TTC549 (cell line): ENCODE data around the gene PSTPIP1.

Experiments used
- FAIRE-seq: peaks from 2 replicates; lab custom pipeline; 2012; peaks lifted over from hg19 to GRCh38; lab: Jason Lieb, UNC

Gene PSTPIP1

DNA sequence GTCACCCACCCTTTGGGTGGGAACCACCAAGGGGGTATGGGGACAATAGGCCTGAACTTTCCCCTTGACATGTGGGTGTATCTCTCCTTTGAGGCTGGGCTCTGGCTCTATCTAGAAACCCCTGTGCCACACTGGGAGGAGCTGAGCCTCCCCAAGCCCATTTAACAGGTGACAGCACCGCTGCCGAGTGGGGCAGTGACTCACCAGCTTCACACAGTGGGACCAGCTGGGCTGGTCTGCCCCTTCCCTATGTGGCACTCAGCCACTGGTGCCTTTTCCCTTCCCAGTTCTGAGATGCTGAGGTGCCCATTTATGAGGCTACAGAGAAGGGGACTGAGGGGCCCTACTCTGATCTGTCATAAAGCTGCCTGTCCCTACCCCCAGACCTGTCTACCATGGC is 5.1 kb downstream of the PSTPIP1 start:
- FAIRE-seq, result no peak

DNA sequence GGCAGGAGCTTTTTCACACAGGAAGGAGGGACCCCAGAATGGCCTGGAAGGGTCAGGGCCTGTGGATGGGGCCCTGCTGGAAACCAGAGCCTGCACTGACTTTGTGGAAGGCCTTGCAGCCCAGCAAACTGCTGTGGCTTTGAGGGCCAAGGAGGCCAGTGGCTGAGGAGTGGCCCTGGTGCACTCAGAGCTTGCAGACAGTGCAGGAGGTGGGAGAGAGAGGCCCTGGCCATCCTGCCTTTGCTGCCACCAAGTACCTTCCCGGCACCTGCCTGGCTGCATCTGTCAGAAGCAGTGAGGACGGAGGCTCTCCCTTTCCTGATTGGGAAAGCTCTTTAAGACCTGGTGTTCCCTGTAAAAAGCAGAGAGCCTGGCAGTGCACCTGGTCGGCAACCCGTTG is 6.4 kb downstream of the PSTPIP1 start:
- no peak for FAIRE-seq

DNA sequence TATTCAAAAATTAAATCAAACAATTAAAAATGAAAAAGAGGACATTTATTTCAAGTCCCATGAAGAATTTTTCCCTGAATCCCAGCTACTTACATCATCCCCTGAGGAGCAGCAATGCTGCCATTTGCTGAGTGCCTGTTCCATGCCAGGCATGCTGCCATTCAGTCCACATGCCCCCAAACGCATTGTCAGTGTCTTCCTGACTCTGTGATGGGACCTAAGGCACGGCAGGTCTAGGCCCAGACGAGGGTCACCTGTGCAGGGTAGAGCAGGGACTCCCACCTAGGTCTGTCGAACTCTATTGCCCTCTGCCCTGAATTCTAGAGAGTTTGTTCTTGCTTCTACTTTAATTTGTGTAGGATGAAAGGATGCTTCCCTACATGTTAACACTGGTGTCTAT is 7.0 kb downstream of the PSTPIP1 start:
- no peak for FAIRE-seq

- FAIRE-seq, result no peak
These were observed 7.5 kb downstream of the PSTPIP1 start for GRCh38 chr15:77002436-77002835.

- no peak for FAIRE-seq
These were observed 8.3 kb downstream of the PSTPIP1 start for GRCh38 chr15:77002954-77003912.

DNA sequence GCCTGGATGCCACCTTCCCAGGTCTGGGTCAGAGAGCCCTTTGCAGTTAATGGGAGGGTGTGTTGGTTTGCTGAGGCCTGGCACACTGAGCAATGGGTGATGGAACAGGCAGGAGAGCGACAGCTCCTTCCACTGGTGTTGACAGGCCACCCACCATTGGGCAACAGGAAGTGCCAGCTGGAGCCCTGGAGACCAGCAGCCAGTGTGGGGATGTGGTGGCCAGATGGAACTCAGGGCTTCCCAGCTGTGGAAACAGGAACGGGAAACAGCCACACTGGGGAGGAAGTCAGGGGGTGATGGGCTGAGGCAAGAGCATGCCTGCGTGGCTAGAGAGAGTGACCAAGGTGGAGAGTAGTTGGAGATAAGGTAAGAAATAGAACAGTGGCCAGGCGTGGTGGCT is 9.3 kb downstream of the PSTPIP1 start:
- FAIRE-seq, result no peak

GRCh38 chr15:77009176-77009575 is 14.2 kb downstream of the PSTPIP1 start:
- no peak for FAIRE-seq

GRCh38 chr15:77009646-77010311 is 14.9 kb downstream of the PSTPIP1 start:
- no peak for FAIRE-seq

DNA sequence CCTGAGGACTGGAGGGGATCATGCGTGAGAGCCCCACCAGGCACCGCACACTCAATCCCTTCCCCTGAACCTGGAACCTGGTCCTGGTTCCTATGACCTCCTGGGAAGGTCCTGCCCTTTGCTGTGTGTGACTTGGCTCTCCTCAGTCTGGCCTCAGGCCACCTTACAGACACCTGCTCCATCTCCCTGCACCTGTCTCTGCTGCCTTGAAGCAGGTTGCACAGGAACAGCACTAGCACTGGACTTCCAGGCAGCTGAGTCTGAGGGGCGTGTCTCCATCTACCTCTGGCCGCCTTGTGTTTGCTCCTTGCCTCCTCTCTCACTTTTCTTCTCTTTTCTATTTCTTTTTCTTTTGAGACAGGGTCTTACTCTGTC is 15.4 kb downstream of the PSTPIP1 start:
- no peak for FAIRE-seq

- no peak for FAIRE-seq
These were observed 15.9 kb downstream of the PSTPIP1 start for GRCh38 chr15:77010857-77011256.

DNA sequence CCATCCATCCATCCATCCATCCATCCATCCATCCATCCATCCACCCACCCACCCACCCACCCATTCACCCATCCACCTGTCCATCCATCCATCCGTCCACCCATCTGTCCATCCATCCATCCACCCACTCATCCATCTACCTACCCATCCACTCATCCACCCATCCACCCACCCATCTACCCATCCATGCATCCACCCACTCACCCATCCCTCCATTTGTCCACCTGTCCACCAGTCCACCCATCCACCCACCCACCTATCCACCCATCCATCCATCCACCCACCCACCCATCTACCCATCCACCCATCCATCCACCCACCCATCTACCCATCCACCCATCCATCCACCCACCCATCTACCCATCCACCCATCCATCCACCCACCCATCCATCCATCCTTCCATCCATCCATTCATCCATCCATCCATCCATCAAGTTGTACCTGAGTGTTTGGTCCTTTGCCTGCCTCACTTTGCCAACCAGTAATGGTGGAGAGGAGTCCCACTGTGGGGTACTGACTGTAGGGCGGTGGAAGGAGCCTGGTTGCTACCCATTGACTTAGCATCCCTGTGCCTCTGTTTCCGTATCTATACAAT is 17.3 kb downstream of the PSTPIP1 start:
- no peak for FAIRE-seq

DNA sequence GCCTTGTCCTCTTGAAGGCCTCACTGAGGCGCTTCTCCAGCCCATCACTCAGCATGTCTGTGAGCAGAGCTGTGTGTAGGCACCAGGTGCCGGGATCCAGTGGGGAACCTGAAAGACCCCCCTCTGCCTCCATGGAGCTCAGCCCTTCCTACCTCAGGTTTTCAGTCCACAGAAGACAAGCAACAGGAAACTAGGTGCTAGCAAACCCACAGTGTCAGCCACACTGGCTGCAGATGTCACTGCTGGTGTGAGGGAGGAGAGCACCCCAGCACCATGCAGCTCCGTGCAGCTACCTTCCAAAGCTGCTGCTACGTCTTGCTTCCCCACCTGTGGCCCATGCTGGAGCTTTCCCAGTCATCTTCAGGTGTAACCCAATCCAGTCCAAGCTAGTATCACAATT is 17.9 kb downstream of the PSTPIP1 start:
- no peak for FAIRE-seq

- no peak for FAIRE-seq
These were observed 18.8 kb downstream of the PSTPIP1 start for GRCh38 chr15:77013776-77014131.

- no peak for FAIRE-seq
These were observed 19.5 kb downstream of the PSTPIP1 start for GRCh38 chr15:77014132-77015081.

GRCh38 chr15:77015646-77016320 is 20.9 kb downstream of the PSTPIP1 start:
- no peak for FAIRE-seq

- FAIRE-seq, result no peak
These were observed 21.4 kb downstream of the PSTPIP1 start for GRCh38 chr15:77016321-77016695.

DNA sequence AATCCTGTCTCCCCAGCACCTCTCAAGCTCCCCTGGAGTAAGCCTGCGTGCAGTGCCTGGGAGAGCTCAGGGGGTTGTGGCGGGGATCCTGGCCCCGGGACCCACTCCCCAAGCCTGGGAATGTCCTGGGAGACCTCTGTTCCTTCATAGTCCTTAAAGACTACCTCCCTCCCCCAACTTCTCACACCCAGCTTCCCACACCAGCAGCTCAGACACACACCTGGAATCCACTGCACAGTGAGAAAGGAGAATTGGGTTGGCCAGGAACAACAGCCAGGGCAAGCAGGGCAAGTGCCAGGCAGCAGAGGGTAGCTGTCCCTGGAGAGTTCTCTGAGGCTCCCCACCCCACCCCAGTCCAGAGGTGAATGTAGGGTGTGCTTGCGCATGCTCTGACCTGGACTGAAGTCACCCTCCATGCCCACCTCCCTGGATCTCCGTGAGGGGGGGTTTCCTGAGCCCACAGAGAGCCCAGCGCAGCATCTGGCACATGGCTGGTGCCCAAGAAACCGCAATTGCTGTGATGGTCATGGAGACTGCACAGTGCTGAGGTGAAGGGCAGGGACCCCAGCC is 22.2 kb downstream of the PSTPIP1 start:
- FAIRE-seq, result no peak

DNA sequence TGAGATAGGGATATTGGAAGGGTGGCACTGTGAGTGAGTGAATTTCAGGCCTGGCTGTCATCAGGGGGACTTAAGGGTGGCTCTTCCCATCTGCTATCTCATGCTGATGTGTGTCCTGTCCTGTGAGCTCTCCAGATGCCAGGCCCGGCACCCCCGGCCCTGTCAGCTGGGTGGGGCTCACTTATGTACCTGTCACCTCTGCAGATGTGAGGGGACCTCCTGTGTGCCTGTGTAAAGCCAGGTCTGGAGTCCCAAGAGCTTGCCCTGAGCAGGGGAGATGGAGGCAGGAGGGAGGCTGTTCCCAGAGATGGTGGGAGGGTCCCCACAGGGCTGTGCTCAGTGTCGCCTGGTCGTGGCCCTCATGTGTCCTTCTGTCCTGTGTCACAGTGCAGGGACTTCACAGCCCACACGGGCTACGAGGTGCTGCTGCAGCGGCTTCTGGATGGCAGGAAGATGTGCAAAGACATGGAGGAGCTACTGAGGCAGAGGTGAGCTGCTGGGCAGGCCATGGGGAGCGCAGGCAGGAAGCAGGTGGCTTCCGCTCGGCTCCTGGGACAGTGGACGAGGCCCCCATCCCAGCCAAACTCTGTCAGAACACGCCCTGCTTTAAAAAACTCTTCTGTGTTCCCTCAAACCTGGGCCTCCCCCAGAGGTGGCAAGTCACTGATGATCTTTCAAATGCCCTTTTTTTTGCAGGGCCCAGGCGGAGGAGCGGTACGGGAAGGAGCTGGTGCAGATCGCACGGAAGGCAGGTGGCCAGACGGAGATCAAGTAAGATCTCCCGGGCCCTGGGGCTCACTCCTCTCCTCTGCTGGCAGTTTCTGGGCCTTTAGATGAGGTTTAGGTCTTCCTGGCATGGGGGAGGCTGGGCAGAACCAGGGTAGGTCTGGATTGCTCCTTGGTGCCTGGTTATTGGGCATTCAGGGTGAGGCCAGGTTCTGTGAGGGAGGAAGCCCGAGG is 23.1 kb downstream of the PSTPIP1 start:
- no peak for FAIRE-seq

DNA sequence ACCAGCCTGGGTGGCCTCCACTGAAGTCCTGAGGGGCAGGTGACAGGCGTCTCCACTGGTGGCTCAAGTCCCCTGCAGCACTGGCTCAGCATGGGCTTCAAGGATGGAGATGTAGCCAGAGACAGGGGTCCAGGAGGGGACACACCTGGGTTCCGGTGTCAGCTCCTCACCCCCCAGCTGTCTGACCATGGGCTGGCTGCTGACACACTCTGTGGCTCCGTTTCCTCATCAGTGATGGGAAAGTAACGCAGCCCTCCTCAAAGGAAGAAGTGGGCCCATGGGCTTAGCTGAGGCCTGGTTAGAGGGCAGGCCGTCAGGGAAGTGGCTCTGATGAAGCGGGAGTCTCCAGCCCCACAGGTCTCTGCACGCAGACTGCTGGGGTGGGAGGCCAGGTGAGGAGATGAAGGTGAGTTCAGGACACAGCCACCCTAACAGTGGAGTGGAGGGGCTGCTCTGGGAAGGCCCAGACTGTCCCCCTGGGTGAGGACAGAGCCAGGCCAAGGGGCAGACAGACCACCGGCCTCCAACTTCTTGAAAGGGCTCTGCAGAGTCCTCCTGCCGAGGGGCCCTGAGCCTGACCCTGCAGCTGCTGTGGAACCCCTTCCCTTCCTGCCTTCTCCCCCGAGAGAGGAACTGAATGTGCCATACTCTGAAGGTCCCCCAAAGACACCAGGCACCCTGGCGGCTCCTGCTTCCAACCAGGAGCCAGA is 24.0 kb downstream of the PSTPIP1 start:
- no peak for FAIRE-seq
